Measurements from ENCODE around the gene GNG2. TPM values are rescaled to one million over a fixed set of nuclear protein-coding genes. Genes with fewer than 3 reads are reported as not detected.

The GNG2 gene
- total and polyA plus RNA-seq, 2 donors (not counting 1 experiment from before 2014, with no cell fraction given), result 21.1 to 21.5 TPM

DNA sequence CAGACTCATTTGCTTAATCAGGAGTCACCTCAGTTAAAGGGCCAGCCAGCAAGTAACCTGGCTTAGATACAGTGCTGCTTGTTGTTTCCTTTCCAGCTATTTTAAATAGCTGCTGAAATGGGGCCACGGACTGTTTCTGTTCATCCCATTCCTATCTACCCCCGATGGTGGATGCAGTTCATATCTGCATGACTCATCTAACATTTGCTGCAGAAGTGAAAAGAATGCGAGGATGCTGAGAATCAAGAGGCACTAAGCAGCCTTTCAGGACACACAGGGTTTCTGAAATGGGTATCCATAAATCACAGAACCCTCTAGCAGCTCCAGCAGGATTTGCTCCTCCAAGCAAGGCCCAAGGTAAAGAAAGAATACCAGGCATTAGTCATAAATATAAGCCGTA, 68.8 kb downstream of the GNG2 start:
- Histone ChIP-seq H3K4me2 (ENCODE audit: extremely low read depth, insufficient read depth, low read length) (no peak overlapping the region), H4K20me1 (ENCODE audit: control insufficient read depth, extremely low read depth, insufficient read depth, low read length) (no peaks in the 10 kb centered on the region), H3K9me3 (ENCODE audit: control insufficient read depth, insufficient read depth, low read depth, low read length) (no peaks in the 10 kb centered on the region), H3K4me3 (replicated peaks in 1 of 4; ENCODE audit: control extremely low read depth in 1 of 4, insufficient read depth in 1 of 4, low read depth in 3 of 4, low read length in 4 of 4) (no peak overlapping the region), H3K79me2 (ENCODE audit: control insufficient read depth, insufficient read depth, low read length) (no peaks in the 10 kb centered on the region), H2AFZ (ENCODE audit: low read length) (no peak overlapping the region), H3K9ac (ENCODE audit: insufficient read depth, low read length) (no peak overlapping the region), H3K4me1 (ENCODE audit: control insufficient read depth, extremely low read depth, insufficient read depth, low read length) (no peaks in the 10 kb centered on the region), H3K27me3 (ENCODE audit: control insufficient read depth, insufficient read depth, low read length) (no peaks in the 10 kb centered on the region), H3K27ac (ENCODE audit: insufficient read depth, low read length) (no peak overlapping the region), H3K36me3 (ENCODE audit: control insufficient read depth, insufficient read depth, low read length) (no peaks in the 10 kb centered on the region)
- peak; percentile 25 to 70 for DNase-seq (ENCODE audit: low read depth in 2 of 2)
- TF ChIP-seq, protein P1, sequence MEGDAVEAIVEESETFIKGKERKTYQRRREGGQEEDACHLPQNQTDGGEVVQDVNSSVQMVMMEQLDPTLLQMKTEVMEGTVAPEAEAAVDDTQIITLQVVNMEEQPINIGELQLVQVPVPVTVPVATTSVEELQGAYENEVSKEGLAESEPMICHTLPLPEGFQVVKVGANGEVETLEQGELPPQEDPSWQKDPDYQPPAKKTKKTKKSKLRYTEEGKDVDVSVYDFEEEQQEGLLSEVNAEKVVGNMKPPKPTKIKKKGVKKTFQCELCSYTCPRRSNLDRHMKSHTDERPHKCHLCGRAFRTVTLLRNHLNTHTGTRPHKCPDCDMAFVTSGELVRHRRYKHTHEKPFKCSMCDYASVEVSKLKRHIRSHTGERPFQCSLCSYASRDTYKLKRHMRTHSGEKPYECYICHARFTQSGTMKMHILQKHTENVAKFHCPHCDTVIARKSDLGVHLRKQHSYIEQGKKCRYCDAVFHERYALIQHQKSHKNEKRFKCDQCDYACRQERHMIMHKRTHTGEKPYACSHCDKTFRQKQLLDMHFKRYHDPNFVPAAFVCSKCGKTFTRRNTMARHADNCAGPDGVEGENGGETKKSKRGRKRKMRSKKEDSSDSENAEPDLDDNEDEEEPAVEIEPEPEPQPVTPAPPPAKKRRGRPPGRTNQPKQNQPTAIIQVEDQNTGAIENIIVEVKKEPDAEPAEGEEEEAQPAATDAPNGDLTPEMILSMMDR (conservative IDR thresholded peaks at IDR 0.05 in 1 of 2, IDR thresholded peaks at IDR 0.05 in 1 of 2; ENCODE audit: low read depth in 1 of 2, low read length in 2 of 2), result no peak
- TF ChIP-seq EZH2 (IDR thresholded peaks at IDR 0.05; ENCODE audit: low read length, missing control alignments), result no peak

DNA sequence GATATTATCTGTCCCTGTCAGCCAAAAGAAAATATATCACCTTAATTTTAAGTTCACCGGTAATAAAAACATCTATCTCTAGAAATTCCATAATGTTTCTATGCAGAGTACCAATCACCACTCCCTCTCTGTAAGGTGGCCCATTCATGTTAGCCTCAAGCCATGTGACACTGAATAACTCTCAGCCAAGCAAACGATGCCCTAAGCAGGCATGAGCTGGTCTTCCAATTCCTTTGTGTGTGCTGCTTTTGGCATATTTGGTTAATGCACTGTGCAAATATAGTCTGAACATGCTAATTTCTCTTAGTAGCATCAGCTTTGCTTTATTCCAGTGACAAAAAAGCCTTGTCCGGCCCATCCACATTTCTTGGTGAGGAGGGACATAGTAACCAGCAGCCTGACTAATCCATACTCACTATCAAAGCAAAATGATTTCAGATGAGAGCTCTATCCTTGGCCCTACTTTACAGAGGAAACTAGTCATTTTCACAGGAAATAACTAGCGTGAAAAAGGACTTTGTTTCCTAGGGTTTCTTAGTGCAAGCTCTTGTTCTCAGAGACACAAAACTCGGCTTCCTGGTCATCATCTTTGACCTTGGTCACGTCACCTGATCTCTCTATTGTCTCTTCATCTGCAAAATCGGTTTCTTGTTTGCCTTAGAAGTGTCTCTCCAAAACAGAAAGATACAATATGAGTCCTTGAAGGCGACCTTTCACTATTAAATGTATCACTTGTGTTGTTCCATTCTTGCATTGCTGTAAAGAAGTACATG, 69.7 kb downstream of the GNG2 start:
- no peak overlapping the region for H3K4me3 ChIP-seq (replicated peaks in 1 of 4; ENCODE audit: control extremely low read depth in 1 of 4, insufficient read depth in 1 of 4, low read depth in 3 of 4, low read length in 4 of 4)

DNA sequence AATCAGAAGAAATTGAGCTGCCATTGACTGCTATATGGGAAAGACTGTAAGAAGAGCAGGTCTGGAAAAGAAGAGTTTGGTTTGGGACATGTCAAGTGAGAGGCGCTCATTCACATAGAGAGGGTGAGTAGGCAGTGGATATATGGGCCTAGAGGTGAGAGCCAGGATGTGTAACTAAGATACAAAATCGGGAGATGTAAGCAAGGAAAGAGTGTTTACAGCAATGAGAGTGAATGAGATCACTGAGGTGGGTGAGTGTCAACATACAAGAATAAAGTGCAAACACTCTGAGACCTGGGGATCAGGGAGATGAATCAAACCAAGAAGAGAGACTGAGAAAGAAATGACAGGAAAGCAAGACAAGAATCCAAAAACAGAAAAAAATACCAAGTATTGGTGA, 70.9 kb downstream of the GNG2 start:
- H3K9me3 ChIP-seq (ENCODE audit: control insufficient read depth, insufficient read depth, low read depth, low read length), result no peaks in the 10 kb centered on the region
- no peak overlapping the region for H3K4me3 ChIP-seq (replicated peaks in 1 of 4; ENCODE audit: control extremely low read depth in 1 of 4, insufficient read depth in 1 of 4, low read depth in 3 of 4, low read length in 4 of 4)
- no peak overlapping the region for H3K4me2 ChIP-seq (ENCODE audit: extremely low read depth, insufficient read depth, low read length)
- DNase-seq (ENCODE audit: low read depth in 2 of 2), result no peak
- TF ChIP-seq, protein P1 (conservative IDR thresholded peaks at IDR 0.05 in 1 of 2, IDR thresholded peaks at IDR 0.05 in 1 of 2; ENCODE audit: low read depth in 1 of 2, low read length in 2 of 2), result no peak
- TF ChIP-seq EZH2 (IDR thresholded peaks at IDR 0.05; ENCODE audit: low read length, missing control alignments), result no peak
- no peak overlapping the region for H2AFZ ChIP-seq (ENCODE audit: low read length)
- no peaks in the 10 kb centered on the region for H3K4me1 ChIP-seq (ENCODE audit: control insufficient read depth, extremely low read depth, insufficient read depth, low read length)
- H3K9ac ChIP-seq (ENCODE audit: insufficient read depth, low read length), result no peak overlapping the region
- no peaks in the 10 kb centered on the region for H4K20me1 ChIP-seq (ENCODE audit: control insufficient read depth, extremely low read depth, insufficient read depth, low read length)
- no peaks in the 10 kb centered on the region for H3K27me3 ChIP-seq (ENCODE audit: control insufficient read depth, insufficient read depth, low read length)
- no peaks in the 10 kb centered on the region for H3K79me2 ChIP-seq (ENCODE audit: control insufficient read depth, insufficient read depth, low read length)
- no peak overlapping the region for H3K27ac ChIP-seq (ENCODE audit: insufficient read depth, low read length)
- H3K36me3 ChIP-seq (ENCODE audit: control insufficient read depth, insufficient read depth, low read length), result no peaks in the 10 kb centered on the region

More for the DNA sequence above, 69.7 kb downstream of the GNG2 start:
- Histone ChIP-seq H3K27me3 (ENCODE audit: control insufficient read depth, insufficient read depth, low read length) (no peaks in the 10 kb centered on the region), H4K20me1 (ENCODE audit: control insufficient read depth, extremely low read depth, insufficient read depth, low read length) (no peaks in the 10 kb centered on the region), H3K9ac (ENCODE audit: insufficient read depth, low read length) (no peak overlapping the region), H3K9me3 (ENCODE audit: control insufficient read depth, insufficient read depth, low read depth, low read length) (no peaks in the 10 kb centered on the region), H3K27ac (ENCODE audit: insufficient read depth, low read length) (no peak overlapping the region), H3K4me1 (ENCODE audit: control insufficient read depth, extremely low read depth, insufficient read depth, low read length) (no peaks in the 10 kb centered on the region), H3K79me2 (ENCODE audit: control insufficient read depth, insufficient read depth, low read length) (no peaks in the 10 kb centered on the region), H2AFZ (ENCODE audit: low read length) (no peak overlapping the region), H3K4me2 (ENCODE audit: extremely low read depth, insufficient read depth, low read length) (no peak overlapping the region), H3K36me3 (ENCODE audit: control insufficient read depth, insufficient read depth, low read length) (no peaks in the 10 kb centered on the region)
- no peak for TF ChIP-seq EZH2 (IDR thresholded peaks at IDR 0.05; ENCODE audit: low read length, missing control alignments)
- TF ChIP-seq, protein P1 (conservative IDR thresholded peaks at IDR 0.05 in 1 of 2, IDR thresholded peaks at IDR 0.05 in 1 of 2; ENCODE audit: low read depth in 1 of 2, low read length in 2 of 2), result no peak
- DNase-seq (ENCODE audit: low read depth in 2 of 2), result no peak
